T-helper 2 cell treated with Interferon-gamma antibody and Interleukin-4, amounts not matched to agents 5 μg/mL and 100 μg/mL, for 36 hours (primary cell): ENCODE data around the gene KIF5A.
"Not testable (repeated sequence)": the region's sequence is repeated elsewhere in the genome, so short reads cannot be mapped to it uniquely, and the experiment has no call there.

Experiments used
- DNase-seq: peaks from one replicate; pipeline ENCODE4 v3.0.0; 2021; ENCODE audit warnings: low spot score
- H3K27ac Mint-ChIP-seq: one replicate; pipeline ENCODE4 v1.8.0; 2021; ENCODE audit warnings: mild to moderate bottlenecking, mixed read lengths
- H3K27me3 Mint-ChIP-seq: one replicate; pipeline ENCODE4 v1.8.0; 2021; ENCODE audit warnings: low read depth, mixed read lengths
- H3K36me3 Mint-ChIP-seq: one replicate; pipeline ENCODE4 v1.8.0; 2021; ENCODE audit warnings: low read depth, mixed read lengths
- H3K4me1 Mint-ChIP-seq: one replicate; pipeline ENCODE4 v1.8.0; 2021; ENCODE audit warnings: low read depth, mixed read lengths
- H3K4me3 Mint-ChIP-seq: one replicate; pipeline ENCODE4 v1.8.0; 2022; ENCODE audit warnings: mild to moderate bottlenecking, moderate library complexity, mixed read lengths
- H3K9me3 Mint-ChIP-seq: one replicate; pipeline ENCODE4 v1.8.0; 2021; ENCODE audit warnings: mixed read lengths

KIF5A gene

DNA sequence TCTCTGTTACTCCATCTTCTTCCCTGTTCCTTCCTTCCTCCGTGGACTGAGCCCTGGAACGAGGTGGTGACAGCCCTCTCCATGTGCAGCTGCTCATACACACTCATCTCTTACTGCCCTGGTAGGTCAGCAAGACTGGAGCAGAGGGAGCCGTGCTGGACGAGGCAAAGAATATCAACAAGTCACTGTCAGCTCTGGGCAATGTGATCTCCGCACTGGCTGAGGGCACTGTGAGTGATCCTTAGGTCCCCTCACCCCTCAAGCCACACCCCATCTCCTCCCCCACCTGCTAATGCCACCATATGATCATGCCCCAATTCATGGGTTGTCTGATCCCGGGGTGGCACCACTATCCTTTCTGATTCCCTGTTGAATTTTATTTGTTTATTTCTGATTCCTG lies 19.0 kb downstream of the KIF5A start:
- Mint-ChIP-seq H3K27me3 (peaks cover 2% of the 10 kb centered on the region), H3K4me1 (no peaks in the 10 kb centered on the region), H3K4me3 (no peak overlapping the region), H3K36me3 (no peaks in the 10 kb centered on the region), H3K27ac (no peak overlapping the region), H3K9me3 (no peaks in the 10 kb centered on the region)
- no peak for DNase-seq

DNA sequence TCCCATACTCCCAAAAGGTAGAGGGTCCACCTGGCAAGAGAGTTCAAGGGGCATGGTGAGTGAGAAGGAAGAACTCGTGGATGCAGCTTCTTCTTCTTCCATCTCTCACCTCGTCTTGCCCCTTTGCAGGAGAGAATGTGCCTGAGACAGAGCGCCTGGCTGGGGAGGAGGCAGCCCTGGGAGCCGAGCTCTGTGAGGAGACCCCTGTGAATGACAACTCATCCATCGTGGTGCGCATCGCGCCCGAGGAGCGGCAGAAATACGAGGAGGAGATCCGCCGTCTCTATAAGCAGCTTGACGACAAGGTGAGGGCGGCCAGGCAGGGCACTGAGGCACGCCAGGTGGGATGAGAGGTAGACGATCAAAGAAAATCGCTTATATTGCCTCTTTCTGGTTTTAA lies 20.0 kb downstream of the KIF5A start:
- Mint-ChIP-seq H3K36me3 (no peaks in the 10 kb centered on the region), H3K4me3 (no peak overlapping the region), H3K27me3 (no peaks in the 10 kb centered on the region), H3K27ac (no peak overlapping the region), H3K4me1 (no peaks in the 10 kb centered on the region), H3K9me3 (no peaks in the 10 kb centered on the region)
- DNase-seq: no peak

DNA sequence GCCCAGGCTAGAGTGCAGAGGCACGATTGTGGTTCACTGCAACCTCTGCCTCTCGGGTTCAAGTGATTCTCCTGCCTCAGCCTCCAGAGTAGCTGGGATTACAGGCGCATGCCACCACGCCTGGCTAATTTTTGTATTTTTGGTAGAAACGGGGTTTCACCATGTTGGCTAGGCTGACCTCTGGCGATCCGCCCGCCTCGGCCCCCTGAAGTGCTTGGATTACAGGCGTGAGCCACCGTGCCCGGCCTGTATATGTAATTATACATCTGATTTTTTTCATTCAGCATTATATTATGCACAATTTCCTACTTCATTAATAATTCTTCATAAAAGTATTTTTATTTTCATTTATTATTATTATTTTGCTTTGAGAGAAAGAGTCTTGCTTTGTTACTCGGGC lies 20.6 kb downstream of the KIF5A start:
- not testable (repeated sequence) for H3K9me3 Mint-ChIP-seq, H3K27ac Mint-ChIP-seq, H3K27me3 Mint-ChIP-seq, H3K4me1 Mint-ChIP-seq, H3K36me3 Mint-ChIP-seq, H3K4me3 Mint-ChIP-seq, DNase-seq

DNA sequence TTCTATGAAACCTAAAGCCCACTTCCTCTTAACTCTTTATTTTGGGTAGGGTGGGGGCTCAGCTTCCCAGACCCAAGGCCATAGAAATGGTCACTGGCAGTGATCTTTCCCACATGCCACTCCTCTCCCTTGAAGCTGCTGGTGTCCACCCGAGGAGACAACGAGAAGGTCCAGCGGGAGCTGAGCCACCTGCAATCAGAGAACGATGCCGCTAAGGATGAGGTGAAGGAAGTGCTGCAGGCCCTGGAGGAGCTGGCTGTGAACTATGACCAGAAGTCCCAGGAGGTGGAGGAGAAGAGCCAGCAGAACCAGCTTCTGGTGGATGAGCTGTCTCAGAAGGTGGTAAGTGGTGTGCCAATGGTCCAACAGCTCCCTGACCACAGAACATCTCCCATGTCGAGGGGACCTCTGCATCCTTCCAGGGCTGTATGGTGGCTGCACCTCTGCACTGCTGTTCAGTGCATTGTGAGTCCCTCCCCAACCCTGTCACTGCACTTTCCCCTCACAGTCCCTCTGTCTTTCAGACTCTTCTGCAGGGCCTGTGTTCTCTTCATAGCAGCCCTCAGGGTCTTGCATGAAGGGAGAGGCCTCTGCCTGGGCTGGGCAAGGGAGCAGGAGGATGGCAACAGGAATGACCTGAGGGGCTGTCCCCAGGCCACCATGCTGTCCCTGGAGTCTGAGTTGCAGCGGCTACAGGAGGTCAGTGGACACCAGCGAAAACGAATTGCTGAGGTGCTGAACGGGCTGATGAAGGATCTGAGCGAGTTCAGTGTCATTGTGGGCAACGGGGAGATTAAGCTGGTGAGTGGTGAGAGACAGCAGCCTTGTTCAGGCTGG lies 22.3 kb downstream of the KIF5A start:
- H3K36me3 Mint-ChIP-seq: no peaks in the 10 kb centered on the region
- H3K4me3 Mint-ChIP-seq: no peak overlapping the region
- H3K9me3 Mint-ChIP-seq: no peaks in the 10 kb centered on the region
- H3K4me1 Mint-ChIP-seq: no peaks in the 10 kb centered on the region
- H3K27me3 Mint-ChIP-seq: no peaks in the 10 kb centered on the region
- no peak overlapping the region for H3K27ac Mint-ChIP-seq
- no peak for DNase-seq

DNA sequence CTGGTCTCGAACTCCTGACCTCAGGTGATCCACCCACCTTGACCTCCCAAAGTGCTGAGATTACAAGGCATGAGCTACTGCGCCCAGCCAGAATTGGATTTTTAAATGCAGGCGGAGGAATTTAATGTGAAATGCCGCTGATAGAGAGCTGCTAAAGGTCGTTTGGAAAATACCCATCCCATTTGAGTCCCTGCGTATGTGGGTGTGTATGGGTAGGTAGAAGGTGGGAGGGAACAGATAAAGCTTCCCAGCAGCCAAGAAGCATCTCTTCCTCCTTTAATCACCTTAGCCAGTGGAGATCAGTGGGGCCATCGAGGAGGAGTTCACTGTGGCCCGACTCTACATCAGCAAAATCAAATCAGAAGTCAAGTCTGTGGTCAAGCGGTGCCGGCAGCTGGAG lies 25.0 kb downstream of the KIF5A start:
- Mint-ChIP-seq H3K27me3 (no peaks in the 10 kb centered on the region), H3K4me1 (no peaks in the 10 kb centered on the region), H3K4me3 (no peak overlapping the region), H3K36me3 (no peaks in the 10 kb centered on the region), H3K27ac (no peak overlapping the region), H3K9me3 (no peaks in the 10 kb centered on the region)
- no peak for DNase-seq

DNA sequence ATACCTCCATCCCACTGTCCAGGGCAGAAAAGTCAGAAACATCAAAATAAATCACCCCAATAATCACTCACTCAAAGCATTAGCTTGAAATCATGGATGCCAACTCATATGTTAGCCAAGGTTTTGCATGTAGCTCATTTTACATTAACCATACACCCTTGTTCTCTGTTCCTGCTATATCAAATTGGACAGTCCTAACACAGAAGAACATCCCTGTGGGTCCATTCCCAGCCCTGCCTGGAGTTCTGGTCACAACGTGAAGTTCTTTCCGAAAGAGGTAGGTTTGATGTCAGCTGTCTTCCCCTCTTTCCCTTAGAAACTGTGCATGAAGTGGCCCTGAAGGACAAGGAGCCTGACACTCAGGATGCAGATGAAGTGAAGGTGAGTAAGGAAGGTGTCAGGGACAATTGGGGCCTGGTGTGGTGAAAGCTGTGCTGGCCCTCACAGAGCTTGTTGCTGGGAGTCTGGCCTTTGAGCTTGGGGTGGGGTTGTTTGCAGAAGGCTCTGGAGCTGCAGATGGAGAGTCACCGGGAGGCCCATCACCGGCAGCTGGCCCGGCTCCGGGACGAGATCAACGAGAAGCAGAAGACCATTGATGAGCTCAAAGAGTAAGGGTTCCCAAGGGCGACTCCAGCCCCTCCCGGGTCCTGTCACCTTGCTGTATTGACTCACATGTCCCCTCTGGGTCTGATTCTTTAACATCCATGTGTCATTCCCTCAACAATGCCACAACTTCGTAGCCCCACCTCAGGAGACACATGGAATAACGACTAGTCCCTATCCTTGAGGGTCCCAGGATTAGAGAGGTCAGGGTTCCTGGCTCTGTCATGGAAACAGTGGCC lies 26.1 kb downstream of the KIF5A start:
- no peak overlapping the region for H3K27ac Mint-ChIP-seq
- no peak overlapping the region for H3K4me3 Mint-ChIP-seq
- no peaks in the 10 kb centered on the region for H3K36me3 Mint-ChIP-seq
- H3K4me1 Mint-ChIP-seq: no peaks in the 10 kb centered on the region
- H3K27me3 Mint-ChIP-seq: no peaks in the 10 kb centered on the region
- DNase-seq: no peak
- no peaks in the 10 kb centered on the region for H3K9me3 Mint-ChIP-seq

DNA sequence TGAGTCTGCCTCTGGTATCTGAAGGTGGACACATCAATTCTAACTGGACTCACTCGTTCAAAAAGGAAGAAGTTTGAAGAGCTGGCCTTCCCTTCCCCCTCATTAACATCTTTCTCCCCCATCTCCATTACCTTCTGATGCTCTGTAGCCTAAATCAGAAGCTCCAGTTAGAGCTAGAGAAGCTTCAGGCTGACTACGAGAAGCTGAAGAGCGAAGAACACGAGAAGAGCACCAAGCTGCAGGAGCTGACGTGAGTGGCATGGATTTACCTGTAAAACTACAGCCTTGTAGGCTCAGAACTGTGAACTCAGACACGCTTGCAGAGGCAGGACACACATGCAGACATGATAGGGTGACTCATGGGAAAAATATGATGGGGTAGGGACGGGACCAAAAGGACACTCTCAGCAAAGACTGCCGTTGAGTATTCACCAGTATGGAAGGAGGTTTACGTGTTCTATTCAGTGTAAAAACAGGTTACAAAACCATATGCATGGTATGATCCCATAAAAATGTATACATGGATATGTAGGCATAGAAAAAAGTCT lies 26.8 kb downstream of the KIF5A start:
- Mint-ChIP-seq H3K36me3 (no peaks in the 10 kb centered on the region), H3K27ac (no peak overlapping the region), H3K9me3 (no peaks in the 10 kb centered on the region), H3K27me3 (no peaks in the 10 kb centered on the region), H3K4me3 (no peak overlapping the region), H3K4me1 (no peaks in the 10 kb centered on the region)
- no peak for DNase-seq

DNA sequence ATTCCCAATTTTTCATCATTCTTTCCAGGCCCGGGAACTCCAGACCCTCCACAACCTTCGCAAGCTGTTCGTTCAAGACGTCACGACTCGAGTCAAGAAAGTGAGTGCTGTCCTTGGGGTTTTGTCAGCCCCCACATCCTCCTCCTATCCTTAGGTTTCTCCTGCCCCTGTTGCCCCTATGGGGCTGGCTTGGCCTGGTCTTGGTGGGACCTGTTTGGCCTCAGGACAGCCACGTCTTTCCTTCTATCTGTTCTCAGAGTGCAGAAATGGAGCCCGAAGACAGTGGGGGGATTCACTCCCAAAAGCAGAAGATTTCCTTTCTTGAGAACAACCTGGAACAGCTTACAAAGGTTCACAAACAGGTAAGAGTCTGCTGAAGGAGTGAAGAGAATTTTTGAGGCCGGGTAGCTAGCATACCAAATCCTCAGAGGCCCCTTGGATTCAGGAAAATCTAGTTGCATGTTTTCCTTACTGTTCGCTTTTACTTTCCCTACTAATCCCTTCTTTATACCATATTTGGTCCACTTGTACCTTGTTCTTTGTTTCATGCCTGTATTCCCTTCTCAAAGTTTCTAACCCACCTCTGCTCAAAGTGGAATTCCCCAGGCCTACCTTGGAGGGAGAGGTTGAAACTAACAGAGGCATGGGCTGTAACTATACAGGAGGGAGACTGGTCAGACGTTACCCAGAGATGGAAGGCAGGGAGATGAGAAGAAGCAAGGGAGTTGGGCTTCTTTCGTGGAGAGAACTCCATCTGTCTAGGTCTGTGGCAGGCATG lies 28.3 kb downstream of the KIF5A start:
- Mint-ChIP-seq H3K9me3 (no peaks in the 10 kb centered on the region), H3K36me3 (no peaks in the 10 kb centered on the region), H3K4me3 (no peak overlapping the region), H3K27me3 (no peaks in the 10 kb centered on the region), H3K27ac (no peak overlapping the region), H3K4me1 (peaks cover 1% of the 10 kb centered on the region)
- DNase-seq: no peak

DNA sequence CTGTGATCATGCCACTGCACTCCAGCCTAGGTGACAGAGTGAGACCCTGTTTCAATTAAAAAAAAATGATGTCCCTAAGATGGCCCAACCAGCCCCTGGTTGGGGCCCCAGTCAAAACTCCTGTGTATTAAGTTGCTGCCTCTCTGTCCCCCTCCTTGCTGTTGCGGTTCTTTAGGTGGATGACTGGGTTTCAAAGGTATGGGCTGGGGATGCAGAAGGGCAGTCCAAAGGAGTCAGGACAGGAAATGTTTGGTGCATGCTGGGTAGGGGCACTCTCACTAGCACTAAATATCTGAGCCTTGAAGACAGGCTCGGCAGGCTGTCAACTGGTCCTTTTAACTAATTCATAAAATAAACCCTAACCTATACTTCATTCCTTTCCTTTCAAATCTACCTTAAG lies 29.2 kb downstream of the KIF5A start:
- Mint-ChIP-seq H3K27me3 (no peaks in the 10 kb centered on the region), H3K4me3 (no peak overlapping the region), H3K36me3 (no peaks in the 10 kb centered on the region), H3K9me3 (no peaks in the 10 kb centered on the region), H3K27ac (no peak overlapping the region), H3K4me1 (peaks cover 4% of the 10 kb centered on the region)
- DNase-seq: no peak

DNA sequence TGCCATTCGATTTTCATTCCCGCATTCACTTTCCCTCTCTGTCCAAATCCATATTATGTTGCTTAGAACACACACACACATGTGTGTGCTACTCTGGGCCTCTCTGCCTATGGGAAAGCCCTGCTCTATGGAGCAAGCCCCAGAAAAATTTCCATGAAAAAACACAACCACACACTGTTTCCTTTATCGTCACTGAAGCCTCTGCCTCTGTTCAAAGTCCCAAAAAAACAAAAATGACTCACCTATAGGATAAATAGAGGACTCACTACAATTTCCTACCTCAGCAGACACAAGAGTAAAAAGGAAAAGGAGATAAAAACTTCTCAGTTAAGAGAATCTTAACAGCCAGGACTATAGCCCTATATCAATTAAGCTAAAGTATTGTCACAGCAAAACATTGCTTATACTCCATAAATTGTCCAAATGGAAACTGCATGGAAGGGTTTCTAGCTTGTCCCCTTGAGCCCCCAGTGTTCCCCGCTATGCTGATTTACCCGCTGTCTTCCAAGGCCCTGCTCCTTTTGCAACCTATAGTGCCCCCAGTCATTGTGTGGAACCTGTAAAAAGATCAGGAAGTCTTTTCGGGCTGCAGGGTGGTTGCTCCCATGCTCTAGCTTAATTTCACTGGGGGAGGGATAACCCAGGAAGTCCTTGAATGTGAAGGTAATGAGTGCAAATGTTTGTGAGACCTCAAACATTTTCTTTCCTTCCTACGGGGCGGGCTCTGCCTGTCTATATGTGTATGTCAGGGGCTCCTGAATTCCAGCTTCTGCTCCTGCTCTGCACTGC lies 30.0 kb downstream of the KIF5A start:
- H3K9me3 Mint-ChIP-seq: no peaks in the 10 kb centered on the region
- DNase-seq: no peak
- H3K27me3 Mint-ChIP-seq: no peaks in the 10 kb centered on the region
- H3K4me1 Mint-ChIP-seq: peaks cover 4% of the 10 kb centered on the region
- H3K4me3 Mint-ChIP-seq: no peak overlapping the region
- H3K27ac Mint-ChIP-seq: no peak overlapping the region
- no peaks in the 10 kb centered on the region for H3K36me3 Mint-ChIP-seq

DNA sequence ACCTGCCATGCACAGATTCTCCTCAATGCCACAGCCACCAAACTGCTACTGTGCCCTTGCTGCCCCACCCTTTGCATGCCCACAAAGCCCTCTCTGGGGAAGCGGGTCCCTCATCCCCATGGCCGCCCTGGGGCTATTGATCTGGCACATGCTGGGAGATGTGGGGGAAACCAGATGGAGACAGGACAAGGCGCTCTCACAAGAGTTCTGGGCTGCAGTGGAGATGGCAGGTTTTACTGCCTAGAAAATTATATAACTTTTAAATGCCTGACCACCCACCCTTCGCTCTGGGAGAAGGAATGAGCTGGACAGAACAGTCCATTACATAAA lies 30.6 kb downstream of the KIF5A start:
- DNase-seq: no peak
- H3K9me3 Mint-ChIP-seq: no peaks in the 10 kb centered on the region
- H3K4me3 Mint-ChIP-seq: no peak overlapping the region
- H3K27me3 Mint-ChIP-seq: no peaks in the 10 kb centered on the region
- no peaks in the 10 kb centered on the region for H3K36me3 Mint-ChIP-seq
- H3K4me1 Mint-ChIP-seq: peaks cover 4% of the 10 kb centered on the region
- H3K27ac Mint-ChIP-seq: no peak overlapping the region

DNA sequence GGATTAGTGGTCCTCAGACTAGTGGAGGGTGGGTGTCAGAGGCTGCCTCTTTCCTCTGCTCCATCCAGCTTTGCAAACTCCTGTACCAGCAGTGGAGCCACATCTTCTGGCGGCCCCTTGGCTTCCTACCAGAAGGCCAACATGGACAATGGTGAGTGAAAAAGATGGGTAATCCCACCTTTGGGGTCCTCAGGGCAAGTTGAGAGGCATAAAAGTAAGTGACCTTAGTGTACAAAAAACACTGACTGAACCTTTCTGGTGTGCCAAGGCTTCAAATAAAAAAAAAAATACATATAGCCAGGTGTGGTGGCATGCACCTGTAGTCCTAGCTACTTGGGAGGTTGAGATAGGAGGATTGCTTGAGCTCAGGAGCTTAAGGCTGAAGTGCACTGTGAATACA lies 32.0 kb downstream of the KIF5A start:
- Mint-ChIP-seq H3K4me1 (peaks cover 4% of the 10 kb centered on the region), H3K27ac (no peak overlapping the region), H3K27me3 (no peaks in the 10 kb centered on the region), H3K9me3 (no peaks in the 10 kb centered on the region), H3K36me3 (no peaks in the 10 kb centered on the region), H3K4me3 (no peak overlapping the region)
- DNase-seq: no peak

DNA sequence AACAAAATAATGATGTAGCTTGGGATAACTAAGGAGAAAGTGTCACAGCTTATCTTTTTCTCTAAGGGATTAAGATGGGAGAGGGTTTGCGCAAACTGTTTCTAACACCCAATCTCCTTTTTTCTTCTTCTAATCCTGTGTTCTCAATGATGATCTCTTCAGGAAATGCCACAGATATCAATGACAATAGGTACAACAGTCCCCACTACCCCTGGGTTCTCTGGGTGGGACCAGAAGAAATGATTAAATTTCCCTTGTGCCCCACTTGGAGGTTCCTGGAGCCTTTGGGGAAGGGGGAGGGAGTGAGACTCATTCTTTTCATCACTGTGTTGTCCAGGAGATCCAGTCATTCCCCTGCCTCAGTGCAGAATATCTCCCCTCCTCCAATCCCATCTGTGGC lies 32.6 kb downstream of the KIF5A start:
- Mint-ChIP-seq H3K36me3 (no peaks in the 10 kb centered on the region), H3K4me1 (peaks cover 4% of the 10 kb centered on the region), H3K27ac (no peak overlapping the region), H3K4me3 (no peak overlapping the region), H3K9me3 (no peaks in the 10 kb centered on the region), H3K27me3 (no peaks in the 10 kb centered on the region)
- no peak for DNase-seq
